GM03348 (cell line): Measurements from ENCODE around the gene GABPB2.

ENCODE experiments used
- DNase-seq: peaks from one replicate; pipeline ENCODE4 v3.0.0; 2012; ENCODE audit warnings: low spot score

The GABPB2 gene

DNA sequence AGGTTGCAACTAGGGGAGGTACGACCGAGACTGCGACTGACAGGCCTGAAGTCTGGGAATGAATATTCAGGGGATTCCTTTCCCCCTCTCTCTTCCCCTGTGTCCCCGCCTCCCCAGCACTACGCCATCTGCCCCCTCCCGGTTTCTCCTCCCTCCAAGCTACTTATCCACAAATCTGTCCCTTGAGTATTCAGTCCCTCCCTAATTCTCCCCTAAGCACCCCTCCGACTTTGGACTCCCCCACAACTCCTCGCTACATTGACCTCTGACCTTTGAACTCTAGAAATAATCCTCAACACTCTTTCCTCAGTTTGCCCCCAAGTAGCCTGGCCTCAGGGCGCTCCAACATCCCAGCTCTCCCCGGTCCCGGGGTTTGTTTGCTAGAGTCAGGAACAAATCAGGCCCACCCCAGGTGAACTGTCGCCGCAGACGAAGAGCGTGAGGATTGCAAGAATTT, 94.7 kb downstream of the GABPB2 start:
- peak; percentile 83 for DNase-seq

DNA sequence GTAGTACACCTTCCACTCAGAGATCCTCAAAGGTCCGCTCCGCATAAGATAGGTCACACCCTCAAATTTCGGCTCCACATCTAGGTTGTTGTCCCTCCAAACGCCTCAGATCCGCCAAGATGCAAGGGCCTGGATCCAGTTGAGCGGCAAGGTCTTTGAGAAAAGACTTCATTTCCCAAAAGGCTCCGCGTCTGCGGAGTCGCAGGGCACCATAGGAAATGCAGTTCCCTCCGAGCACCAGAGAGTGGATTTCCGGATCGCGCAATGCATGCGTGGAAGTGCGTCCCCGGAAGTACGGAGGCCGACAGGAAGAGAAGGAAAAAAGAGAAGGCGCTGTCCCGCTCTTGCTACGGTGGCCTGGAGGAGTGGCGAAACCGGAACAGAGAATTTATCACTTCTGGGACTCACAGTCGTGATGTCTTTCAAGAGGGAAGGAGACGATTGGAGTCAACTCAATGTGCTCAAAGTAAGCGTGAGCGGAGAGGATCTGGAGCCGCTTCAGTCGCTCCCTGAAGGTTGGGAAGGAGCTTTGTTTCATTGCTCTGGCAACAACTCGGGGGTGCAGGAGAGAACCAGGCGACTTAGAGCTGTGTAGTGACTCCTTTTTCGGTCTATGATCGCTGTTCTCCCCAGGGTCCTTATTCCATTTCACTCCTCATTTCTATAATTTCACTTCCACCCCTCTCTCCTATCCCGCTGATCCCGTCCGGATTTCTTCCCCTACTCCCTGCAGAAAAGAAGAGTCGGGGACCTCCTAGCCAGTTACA, 95.4 kb downstream of the GABPB2 start, which contains the start of the genes LYSMD1 and SCNM1:
Gene LYSMD1 (minus strand): TSS at position 165 of the 767 bp plus-strand sequence. CDS start 644 bp downstream, outside the sequence.
Gene SCNM1 (plus strand): TSS at position 407 of the 767 bp plus-strand sequence. CDS start 9 bp downstream, at position 416.
- peak; percentile 95 for DNase-seq

DNA sequence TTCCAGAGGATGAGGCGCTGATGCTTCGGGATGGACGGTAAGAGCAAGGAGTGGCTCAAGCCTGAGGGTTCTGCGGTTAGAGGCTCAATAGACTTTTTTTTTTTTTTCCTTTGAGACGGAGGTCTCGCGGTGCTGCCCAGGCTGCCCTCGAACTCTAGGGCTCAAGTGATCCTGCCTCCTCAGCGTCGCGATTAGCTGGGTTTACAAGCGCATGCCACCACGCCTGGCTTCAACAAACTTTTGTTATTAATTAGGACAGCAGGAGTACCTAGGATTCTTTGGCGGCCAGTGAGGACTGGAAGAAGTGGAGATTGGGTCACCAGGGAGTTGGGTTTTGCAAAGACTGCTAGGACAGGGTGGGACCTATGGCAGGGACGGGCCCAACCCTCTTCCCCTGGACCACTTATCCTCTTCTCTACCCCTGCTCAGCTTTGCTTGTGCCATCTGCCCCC, 96.0 kb downstream of the GABPB2 start:
- DNase-seq, result peak; percentile 75

DNA sequence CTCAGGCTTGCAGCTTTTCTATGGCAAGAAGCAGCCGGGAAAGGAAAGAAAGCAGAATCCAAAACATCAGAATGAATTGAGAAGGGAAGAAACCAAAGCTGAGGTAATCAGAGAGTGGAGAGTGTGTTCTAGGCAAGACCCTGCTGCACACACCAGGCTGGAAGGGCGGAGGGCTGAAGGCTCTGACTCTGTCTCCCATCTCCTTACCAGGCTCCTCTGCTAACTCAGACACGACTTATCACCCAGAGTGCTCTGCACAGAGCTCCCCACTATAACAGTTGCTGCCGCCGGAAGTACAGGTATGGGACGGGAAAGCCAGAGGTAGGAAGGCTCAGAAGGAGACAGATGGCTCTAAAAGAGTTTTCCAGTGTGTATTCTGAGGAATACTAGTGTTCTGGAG, 96.6 kb downstream of the GABPB2 start:
- no peak for DNase-seq

DNA sequence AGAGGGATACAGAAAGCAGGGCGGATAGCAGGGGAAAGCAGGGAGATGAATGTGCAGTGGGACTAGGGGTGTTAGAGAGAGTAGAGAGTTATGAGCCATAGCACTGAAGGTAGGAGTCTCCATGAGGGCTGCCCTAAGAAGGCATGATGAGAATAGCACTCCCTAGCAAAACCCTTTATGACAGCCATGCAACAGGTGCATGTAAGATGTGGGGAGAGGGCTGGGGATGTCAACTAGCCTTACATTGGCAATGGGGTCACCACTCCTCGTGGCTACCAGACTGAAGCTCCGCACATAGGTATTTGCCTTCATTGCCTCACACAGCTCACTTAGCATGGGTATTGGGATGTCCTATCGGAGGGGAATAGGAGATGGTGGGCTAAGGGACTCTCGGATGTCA, 100.6 kb downstream of the GABPB2 start:
- no peak for DNase-seq
